GM12878 (cell line): ENCODE results near the gene ZDHHC11B. TPM values are rescaled to one million over a fixed set of nuclear protein-coding genes. Genes with fewer than 3 reads are reported as not detected.
"Not testable (repeated sequence)": the region's sequence is repeated elsewhere in the genome, so short reads cannot be mapped to it uniquely, and the experiment has no call there.

Experiments used
- ATAC-seq: fragments of 200-7000 bp; cut with Tn5 transposase; 3 replicates; pipeline ENCODE4 v1.9.1; 2020; ENCODE audit warnings: mild to moderate bottlenecking, moderate library complexity
- BruUV-seq: library from RNA; stranded (reverse); fragments of 400-500 nt; replicated peaks from 2 replicates; lab custom pipeline; 2021; lab: Mats Ljungman, UMichigan
- CTCF ChIA-PET: fragments of 300-600 bp; sonication (Branson Sonifier 250); formaldehyde crosslinking; extraction: SDS; loops from one replicate; lab custom pipeline; 2021; ENCODE audit warnings: inconsistent platforms; lab: Yijun Ruan, JAX
- POLR2A ChIA-PET: fragments of 350-600 bp; formaldehyde crosslinking; extraction: SDS; loops from one replicate; lab custom pipeline; 2021; ENCODE audit warnings: inconsistent platforms; lab: Charles Lee
- RAD21 ChIA-PET: fragments of 300-600 bp; sonication (Branson Sonifier 250); formaldehyde crosslinking; loops from one replicate; lab custom pipeline; 2023; ENCODE audit warnings: antibody characterized with exemption; ENCODE audit not compliant: unreplicated experiment; lab: Charles Lee
- SMC1A ChIA-PET: fragments of 300-600 bp; sonication (Branson Sonifier 250); formaldehyde crosslinking; loops from one replicate; lab custom pipeline; 2023; ENCODE audit not compliant: unreplicated experiment, uncharacterized antibody; lab: Charles Lee
- DNase-seq: peaks from one replicate; pipeline ENCODE4 v3.0.0-alpha.2; 2011; ENCODE audit warnings: low read depth, low spot score
- FAIRE-seq: peaks from 3 replicates; lab custom pipeline; 2011; peaks lifted over from hg19 to GRCh38; lab: Jason Lieb, UNC
- H2AFZ ChIP-seq: 2 replicates; pipeline ENCODE4 v1.6.0; 2011; ENCODE audit warnings: low read depth, low read length, control low read depth; ENCODE audit not compliant: control insufficient read depth
- H3K27ac ChIP-seq: 2 replicates; pipeline ENCODE4 v1.5.1; 2011; ENCODE audit warnings: control low read depth; ENCODE audit not compliant: control insufficient read depth, insufficient read depth
- H3K27me3 ChIP-seq, 2 experiments: replicated peaks in 1 of 2; 2 replicates each; pipeline versions ENCODE4 v1.6.0 to v1.6.1; 2011; ENCODE audit warnings: low read length in 1 of 2; ENCODE audit not compliant: control insufficient read depth in 2 of 2, insufficient read depth in 2 of 2
- H3K36me3 ChIP-seq, 2 experiments: 2 replicates each; pipeline ENCODE4 v1.5.1; 2011; ENCODE audit warnings: low read length in 1 of 2; ENCODE audit not compliant: control insufficient read depth in 2 of 2, insufficient read depth in 2 of 2
- H3K4me1 ChIP-seq: 2 replicates; pipeline ENCODE4 v1.6.1; 2011; ENCODE audit warnings: mild to moderate bottlenecking, low read length, moderate library complexity, mixed read lengths; ENCODE audit not compliant: control insufficient read depth, insufficient read depth
- H3K4me2 ChIP-seq: 2 replicates; pipeline ENCODE4 v1.6.0; 2011; ENCODE audit warnings: control low read depth; ENCODE audit not compliant: control insufficient read depth, insufficient read depth
- H3K4me3 ChIP-seq: fragments of 200-600 bp; sonication (generic); 2 replicates; pipeline ENCODE4 v1.5.1; 2016
- H3K79me2 ChIP-seq: 2 replicates; pipeline ENCODE4 v1.6.0; 2011; ENCODE audit warnings: low read length; ENCODE audit not compliant: control insufficient read depth, insufficient read depth
- H3K9ac ChIP-seq: 2 replicates; pipeline ENCODE4 v1.8.0; 2011; ENCODE audit warnings: low read length, control low read depth, mixed read lengths; ENCODE audit not compliant: control insufficient read depth, insufficient read depth
- H3K9me3 ChIP-seq: replicated peaks from 3 replicates; pipeline ENCODE4 v1.5.1; 2011; ENCODE audit warnings: mild to moderate bottlenecking, low read length; ENCODE audit not compliant: control insufficient read depth, insufficient read depth
- H4K20me1 ChIP-seq: 2 replicates; pipeline ENCODE4 v1.6.0; 2011; ENCODE audit not compliant: control insufficient read depth, insufficient read depth
- BCLAF1 ChIP-seq: fragments of 450-650 bp; IDR thresholded peaks from 2 replicates; pipeline ENCODE4 v1.6.1; 2017; ENCODE audit warnings: antibody characterized with exemption, mild to moderate bottlenecking, moderate library complexity
- GATAD2B ChIP-seq: fragments of 450-650 bp; conservative IDR thresholded peaks from 2 replicates; pipeline ENCODE4 v1.6.1; 2017; ENCODE audit warnings: low read depth, mild to moderate bottlenecking, moderate library complexity
- MTA3 ChIP-seq: IDR thresholded peaks from 2 replicates; pipeline ENCODE4 v1.6.1; 2012; ENCODE audit warnings: low read length, inconsistent platforms, borderline replicate concordance
- NKRF ChIP-seq: fragments of 450-650 bp; conservative IDR thresholded peaks from 2 replicates; pipeline ENCODE4 v1.6.1; 2017; ENCODE audit warnings: mild to moderate bottlenecking, moderate library complexity
- POU2F2 ChIP-seq: IDR thresholded peaks from 3 replicates; pipeline ENCODE4 v1.6.1; 2011; ENCODE audit warnings: low read depth, mild to moderate bottlenecking, low read length, borderline replicate concordance
- SMARCA5 ChIP-seq: fragments of 450-650 bp; IDR thresholded peaks from 2 replicates; pipeline ENCODE4 v1.6.1; 2017; ENCODE audit warnings: mild to moderate bottlenecking
- TAF1 ChIP-seq: IDR thresholded peaks from 2 replicates; pipeline ENCODE4 v1.6.1; 2011; ENCODE audit warnings: mild to moderate bottlenecking, low read depth, low read length, borderline replicate concordance
- WGBS: methylation state at CpG from one replicate; pipeline ENCODE4 v1.1.6; 2016; ENCODE audit warnings: low lambda C conversion rate; ENCODE audit not compliant: insufficient replicate concordance, insufficient coverage; ENCODE audit errors: missing lambda C conversion rate; 5-methylcytosine and 5-hydroxymethylcytosine counted together
- in situ Hi-C: fragments of 300-500 bp; cut with MboI; formaldehyde crosslinking; loops from 9 replicates; pipeline ENCODE4 v1.14.3; 2018; ENCODE audit warnings: mixed read lengths
- intact Hi-C: fragments of 100-400 bp; cut with micrococcal nuclease; formaldehyde crosslinking; loops from one replicate; pipeline ENCODE4 v1.14.2; 2022; ENCODE audit not compliant: unreplicated experiment
- polyA plus RNA-seq, 11 experiments: library from polyadenylated mRNA; depleted of rRNA in 4 of 11; unstranded in 6 of 11; stranded (reverse) in 5 of 11; fragments of >200 nt; fragmentation: Nextera tagmentation in 4 of 11; fragmentation: Illumina TruSeq in 1 of 11; extraction: Ambion mirVana in 4 of 11; extraction: Trizol in 1 of 11; gene quantifications; 1 replicate in 1 of 11; 2 replicates in 10 of 11; pipeline versions ENCODE4 v1.2.1 to v1.2.3, GENCODE V29; 2011 to 2016; ENCODE audit warnings: inconsistent platforms in 2 of 11, missing spikeins in 2 of 11, low read depth in 1 of 11
- total RNA-seq, 4 experiments: library from RNA; depleted of rRNA in 3 of 4; stranded (reverse); fragments of >200 nt in 3 of 4; fragmentation: Illumina TruSeq in 1 of 4; extraction: Trizol in 1 of 4; gene quantifications; 2 replicates each; pipeline versions ENCODE4 v1.2.1 to v1.2.3, GENCODE V29; 2013 to 2021
- TF ChIP-seq, protein P1 (sequence below): fragments of 450-650 bp; IDR thresholded peaks from 2 replicates; pipeline ENCODE4 v1.6.1; 2017; ENCODE audit warnings: low read depth, mild to moderate bottlenecking, moderate library complexity
- TF ChIP-seq, protein P2 (sequence below): IDR thresholded peaks from 2 replicates; pipeline ENCODE4 v1.6.1; 2011; ENCODE audit warnings: low read depth, mild to moderate bottlenecking, low read length, moderate library complexity, borderline replicate concordance; ENCODE audit errors: extremely low read depth

ZDHHC11B gene
- total and polyA plus RNA-seq, 10 of the 15 experiments (the other 5 are each of a cell fraction or from before 2014, with no cell fraction given) = 0.01 to 0.10 (median 0.09) TPM; not detected in 7

DNA sequence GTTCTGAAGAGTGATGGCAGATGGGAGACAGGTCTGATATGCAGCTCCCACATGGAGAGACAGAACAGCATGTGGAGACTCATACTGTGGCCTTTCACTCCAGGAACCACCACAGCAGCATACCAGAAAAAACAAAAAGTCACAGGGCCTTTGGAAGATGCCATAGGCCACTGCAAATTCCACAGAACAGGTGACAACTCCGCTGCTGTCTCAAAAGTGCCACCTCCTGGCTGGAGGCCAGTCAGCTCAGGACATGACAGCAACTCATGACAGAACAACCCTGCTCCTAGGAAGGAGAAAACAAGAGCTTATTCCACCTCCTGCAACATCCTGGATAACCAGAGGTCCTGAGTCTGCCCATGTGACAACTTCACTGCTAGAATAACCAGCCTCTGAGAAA, 41.0 kb upstream of the ZDHHC11B start:
- H4K20me1 ChIP-seq, CTCF ChIA-PET, H3K4me1 ChIP-seq, intact Hi-C loops, H3K4me3 ChIP-seq, FAIRE-seq, H3K9me3 ChIP-seq, H3K36me3 ChIP-seq, H3K27me3 ChIP-seq, POLR2A ChIA-PET, H3K4me2 ChIP-seq, H2AFZ ChIP-seq, RAD21 ChIA-PET, BruUV-seq, DNase-seq, H3K9ac ChIP-seq, in situ Hi-C loops, H3K79me2 ChIP-seq, H3K27ac ChIP-seq, SMC1A ChIA-PET: not testable (repeated sequence)
- 0% methylated on average over 1 of the region's 1 CpG for WGBS
- peak; percentile 63 for ATAC-seq

DNA sequence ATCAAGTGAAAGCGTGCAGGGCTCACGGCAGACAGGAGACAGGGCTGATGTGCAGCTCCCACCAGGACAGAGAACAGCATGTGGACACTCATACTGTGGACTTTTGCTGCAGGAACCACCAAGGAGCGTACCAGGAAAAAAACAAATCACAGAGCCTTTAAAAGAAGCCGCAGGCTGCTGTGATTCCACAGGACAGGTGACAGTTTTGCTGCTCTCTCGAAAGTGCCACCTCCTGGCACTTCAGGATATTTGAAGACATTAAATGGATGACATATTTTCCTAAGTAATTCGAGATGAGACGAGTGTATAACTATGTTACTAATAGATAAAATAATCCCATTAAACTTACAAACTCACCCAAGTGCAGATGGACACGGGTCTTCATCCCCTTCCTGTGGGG, 37.0 kb upstream of the ZDHHC11B start:
- Histone ChIP-seq H3K27me3 (no peaks in the 10 kb centered on the region), H3K36me3 (no peaks in the 10 kb centered on the region), H3K9ac (no peak overlapping the region), H4K20me1 (no peaks in the 10 kb centered on the region), H3K4me1 (no peaks in the 10 kb centered on the region), H3K79me2 (no peaks in the 10 kb centered on the region), H2AFZ (no peak overlapping the region), H3K27ac (no peak overlapping the region), H3K4me3 (no peak overlapping the region), H3K9me3 (no peaks in the 10 kb centered on the region), H3K4me2 (no peak overlapping the region)
- intact Hi-C loops (no loop called here), in situ Hi-C loops (no loop called here)
- ChIA-PET RAD21 (no interaction called here), CTCF (no interaction called here), POLR2A (no interaction called here), SMC1A (no interaction called here)
- DNase-seq = no peak
- WGBS = 32% methylated on average over 8 of the region's 8 CpGs
- FAIRE-seq = no peak
- ATAC-seq = no peak
- no TSS peak for BruUV-seq
- TF ChIP-seq, protein P1, sequence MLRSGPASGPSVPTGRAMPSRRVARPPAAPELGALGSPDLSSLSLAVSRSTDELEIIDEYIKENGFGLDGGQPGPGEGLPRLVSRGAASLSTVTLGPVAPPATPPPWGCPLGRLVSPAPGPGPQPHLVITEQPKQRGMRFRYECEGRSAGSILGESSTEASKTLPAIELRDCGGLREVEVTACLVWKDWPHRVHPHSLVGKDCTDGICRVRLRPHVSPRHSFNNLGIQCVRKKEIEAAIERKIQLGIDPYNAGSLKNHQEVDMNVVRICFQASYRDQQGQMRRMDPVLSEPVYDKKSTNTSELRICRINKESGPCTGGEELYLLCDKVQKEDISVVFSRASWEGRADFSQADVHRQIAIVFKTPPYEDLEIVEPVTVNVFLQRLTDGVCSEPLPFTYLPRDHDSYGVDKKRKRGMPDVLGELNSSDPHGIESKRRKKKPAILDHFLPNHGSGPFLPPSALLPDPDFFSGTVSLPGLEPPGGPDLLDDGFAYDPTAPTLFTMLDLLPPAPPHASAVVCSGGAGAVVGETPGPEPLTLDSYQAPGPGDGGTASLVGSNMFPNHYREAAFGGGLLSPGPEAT = no peak
- TF ChIP-seq TAF1 (no peak), MTA3 (no peak), GATAD2B (no peak), POU2F2 (no peak), BCLAF1 (no peak), NKRF (no peak), SMARCA5 (no peak)
- TF ChIP-seq, protein P2, sequence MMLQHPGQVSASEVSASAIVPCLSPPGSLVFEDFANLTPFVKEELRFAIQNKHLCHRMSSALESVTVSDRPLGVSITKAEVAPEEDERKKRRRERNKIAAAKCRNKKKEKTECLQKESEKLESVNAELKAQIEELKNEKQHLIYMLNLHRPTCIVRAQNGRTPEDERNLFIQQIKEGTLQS = no peak
